Caki2 (cell line): ENCODE results near the gene PRAMEF2. TPM values are rescaled to one million over a fixed set of nuclear protein-coding genes. Genes with fewer than 3 reads are reported as not detected.

ENCODE experiments used
- total RNA-seq: library from RNA; depleted of rRNA; stranded (reverse); fragments of >200 nt; shearing (Covaris generic); gene quantifications from 2 replicates; pipeline ENCODE4 v1.2.3, GENCODE V29; 2014; ENCODE audit warnings: low replicate concordance; rRNA removed

PRAMEF2 gene
- total RNA-seq, 1 experiment from 2014 or later, result not detected

Other genes with a start within 250 kb of the PRAMEF2 start
- gene DHRS3, start 238.9 kb upstream of the PRAMEF2 start, total RNA-seq, result 489 and 550 TPM in 2 replicates
- gene AADACL4, start 213.0 kb upstream of the PRAMEF2 start, total RNA-seq, result not detected in 2 replicates
- not detected in 2 replicates for gene AADACL3, start 141.0 kb upstream of the PRAMEF2 start, total RNA-seq
- not detected in 2 replicates for gene CFAP107, start 110.9 kb upstream of the PRAMEF2 start, total RNA-seq
- gene PRAMEF12, start 83.3 kb upstream of the PRAMEF2 start, total RNA-seq, result not detected in 2 replicates
- gene PRAMEF1, start 65.7 kb upstream of the PRAMEF2 start, total RNA-seq, result not detected in 2 replicates
- not detected in 2 replicates for gene PRAMEF11, start 25.7 kb upstream of the PRAMEF2 start, total RNA-seq
- not detected in 2 replicates for gene HNRNPCL1, start 8.4 kb upstream of the PRAMEF2 start, total RNA-seq
- gene PRAMEF4, start 29.1 kb downstream of the PRAMEF2 start, total RNA-seq, result not detected in 2 replicates
- not detected in 2 replicates for gene PRAMEF10, start 41.2 kb downstream of the PRAMEF2 start, total RNA-seq
- not detected in 2 replicates for gene PRAMEF7, start 59.5 kb downstream of the PRAMEF2 start, total RNA-seq
- gene PRAMEF6, start 90.5 kb downstream of the PRAMEF2 start, total RNA-seq, result not detected in 2 replicates
- not detected in 2 replicates for gene PRAMEF27, start 199.5 kb downstream of the PRAMEF2 start, total RNA-seq
- gene HNRNPCL3, start 203.7 kb downstream of the PRAMEF2 start, total RNA-seq, result not detected in 2 replicates
- gene PRAMEF25, start 213.7 kb downstream of the PRAMEF2 start, total RNA-seq, result not detected in 2 replicates